BJ (cell line): Measurements from ENCODE around the gene TSPAN6. TPM values are rescaled to one million over a fixed set of nuclear protein-coding genes. Genes with fewer than 3 reads are reported as not detected.

ENCODE experiments used
- CTCF ChIA-PET: fragments of 350-600 bp; formaldehyde crosslinking; extraction: SDS; loops from one replicate; lab custom pipeline; 2021; ENCODE audit warnings: antibody characterized with exemption, inconsistent platforms; lab: Yijun Ruan, JAX
- POLR2A ChIA-PET: fragments of 300-600 bp; sonication (Branson Sonifier 250); formaldehyde crosslinking; extraction: SDS; loops from one replicate; lab custom pipeline; 2021; ENCODE audit warnings: antibody characterized with exemption; lab: Charles Lee
- DNase-seq: peaks from one replicate; pipeline ENCODE4 v3.0.0-alpha.2; 2011; ENCODE audit warnings: low read depth
- H3K27me3 ChIP-seq: 2 replicates; pipeline ENCODE4 v1.6.0; 2011; ENCODE audit warnings: low read length; ENCODE audit not compliant: control insufficient read depth, insufficient read depth
- H3K36me3 ChIP-seq: 2 replicates; pipeline ENCODE4 v1.5.1; 2011; ENCODE audit warnings: low read length; ENCODE audit not compliant: control insufficient read depth, insufficient read depth
- H3K4me3 ChIP-seq: 2 replicates; pipeline ENCODE4 v1.5.1; 2011; ENCODE audit warnings: low read depth, mild to moderate bottlenecking, control low read depth, low read length
- polyA plus RNA-seq: library from polyadenylated mRNA; depleted of rRNA; stranded (reverse); fragments of >200 nt; gene quantifications from 2 replicates; pipeline ENCODE4 v1.2.3, GENCODE V29; 2011
- TF ChIP-seq, protein P1 (sequence below): IDR thresholded peaks from 2 replicates; pipeline ENCODE4 v1.5.1; 2011; ENCODE audit warnings: low read depth, mild to moderate bottlenecking, control low read depth, inconsistent platforms, low read length, moderate library complexity; ENCODE audit not compliant: insufficient read depth

TSPAN6 gene
- polyA plus RNA-seq, 1 experiment, result 8.8 TPM

DNA sequence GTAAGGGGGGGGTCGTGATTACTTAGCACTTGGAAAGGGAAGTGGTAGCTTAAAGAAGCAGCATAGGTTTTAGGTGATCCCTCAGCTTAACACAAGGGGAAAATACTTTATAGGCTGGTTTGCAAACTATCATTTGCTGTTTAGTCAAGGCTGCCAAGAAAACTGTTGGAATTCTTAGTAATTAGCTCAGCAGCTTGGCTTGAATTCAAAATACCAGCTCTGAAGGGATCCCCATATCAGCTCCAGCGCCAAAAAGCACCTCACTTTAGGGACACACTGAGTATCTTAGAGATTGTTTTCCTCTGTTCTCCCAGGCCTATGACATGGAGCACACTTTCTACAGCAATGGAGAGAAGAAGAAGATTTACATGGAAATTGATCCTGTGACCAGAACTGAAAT is 43.0 kb downstream of the TSPAN6 start:
- Histone ChIP-seq H3K27me3 (no peaks in the 10 kb centered on the region), H3K36me3 (no peaks in the 10 kb centered on the region), H3K4me3 (no peak overlapping the region)
- POLR2A ChIA-PET, result no interaction called here
- DNase-seq, result no peak
- CTCF ChIA-PET, result interaction anchor here (0.7 kb wide), 1 partner anchor 11 kb away, joined by 3 read pairs; no protein-coding TSS in a partner anchor
- TF ChIP-seq, protein P1, sequence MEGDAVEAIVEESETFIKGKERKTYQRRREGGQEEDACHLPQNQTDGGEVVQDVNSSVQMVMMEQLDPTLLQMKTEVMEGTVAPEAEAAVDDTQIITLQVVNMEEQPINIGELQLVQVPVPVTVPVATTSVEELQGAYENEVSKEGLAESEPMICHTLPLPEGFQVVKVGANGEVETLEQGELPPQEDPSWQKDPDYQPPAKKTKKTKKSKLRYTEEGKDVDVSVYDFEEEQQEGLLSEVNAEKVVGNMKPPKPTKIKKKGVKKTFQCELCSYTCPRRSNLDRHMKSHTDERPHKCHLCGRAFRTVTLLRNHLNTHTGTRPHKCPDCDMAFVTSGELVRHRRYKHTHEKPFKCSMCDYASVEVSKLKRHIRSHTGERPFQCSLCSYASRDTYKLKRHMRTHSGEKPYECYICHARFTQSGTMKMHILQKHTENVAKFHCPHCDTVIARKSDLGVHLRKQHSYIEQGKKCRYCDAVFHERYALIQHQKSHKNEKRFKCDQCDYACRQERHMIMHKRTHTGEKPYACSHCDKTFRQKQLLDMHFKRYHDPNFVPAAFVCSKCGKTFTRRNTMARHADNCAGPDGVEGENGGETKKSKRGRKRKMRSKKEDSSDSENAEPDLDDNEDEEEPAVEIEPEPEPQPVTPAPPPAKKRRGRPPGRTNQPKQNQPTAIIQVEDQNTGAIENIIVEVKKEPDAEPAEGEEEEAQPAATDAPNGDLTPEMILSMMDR, result no peak

DNA sequence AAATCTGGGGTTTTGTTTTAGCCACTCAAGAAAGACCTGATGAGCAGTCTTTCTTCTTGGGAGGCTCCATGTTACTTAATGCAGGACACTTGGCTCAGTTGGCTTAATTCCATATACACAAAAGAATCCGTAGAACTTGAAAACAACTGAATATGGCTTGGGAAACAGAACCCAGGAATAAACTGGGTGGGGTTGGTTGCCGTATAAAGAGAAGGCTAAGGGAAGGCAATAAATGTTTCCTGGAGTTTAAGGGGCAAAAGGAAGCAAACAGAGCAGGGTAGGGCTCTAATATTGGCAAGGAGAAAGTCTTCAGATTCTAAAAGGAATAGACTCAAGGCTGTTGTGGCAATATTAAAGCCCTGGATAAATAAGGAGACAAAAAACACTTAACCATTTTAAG is 43.5 kb downstream of the TSPAN6 start:
- TF ChIP-seq, protein P1, result no peak
- Histone ChIP-seq H3K27me3 (no peaks in the 10 kb centered on the region), H3K4me3 (no peak overlapping the region), H3K36me3 (no peaks in the 10 kb centered on the region)
- CTCF ChIA-PET, result interaction anchor here (0.7 kb wide), 1 partner anchor 10 kb away, joined by 3 read pairs; no protein-coding TSS in a partner anchor
- DNase-seq, result no peak
- POLR2A ChIA-PET, result no interaction called here

DNA sequence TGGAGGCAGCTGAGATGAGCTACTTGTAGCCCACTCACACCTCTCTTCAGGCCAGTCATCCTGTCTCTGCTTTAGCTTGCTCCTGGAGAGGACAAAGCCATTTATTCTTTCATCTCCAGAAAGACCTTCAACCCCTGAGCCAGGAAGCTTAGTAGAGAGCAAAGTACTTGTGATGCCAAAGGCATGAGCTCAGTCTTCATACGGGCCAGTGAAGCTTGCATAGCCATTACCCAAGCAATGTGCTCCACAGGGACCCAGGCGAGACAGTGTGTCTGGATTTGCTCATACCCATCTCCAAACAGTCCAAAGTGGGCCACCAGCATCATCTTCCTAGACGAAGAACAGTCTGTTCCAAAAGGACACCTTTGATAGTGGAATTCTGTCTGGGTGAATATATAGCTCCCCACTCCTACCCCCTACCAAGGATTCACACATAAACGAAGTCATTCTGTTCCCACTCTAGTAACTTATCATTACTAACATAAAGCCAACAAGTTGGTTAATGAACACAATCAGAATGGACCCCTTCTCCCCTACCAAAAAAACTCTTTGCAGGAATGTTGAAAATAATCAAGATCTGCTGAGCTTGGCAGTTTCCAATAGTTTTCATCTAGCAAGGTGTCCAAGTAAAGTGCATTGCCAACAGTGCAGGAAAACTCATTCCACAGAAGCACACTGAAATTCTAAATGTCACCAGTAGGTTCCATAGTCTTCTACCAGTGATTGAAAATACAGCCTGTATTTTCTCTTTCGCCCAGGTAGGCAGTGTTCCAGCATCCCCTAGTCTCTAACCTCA is 45.2 kb downstream of the TSPAN6 start:
- Histone ChIP-seq H3K4me3 (no peak overlapping the region), H3K36me3 (no peaks in the 10 kb centered on the region), H3K27me3 (no peaks in the 10 kb centered on the region)
- no peak for DNase-seq
- ChIA-PET POLR2A (no interaction called here), CTCF (interaction anchor here (1.2 kb wide), 1 partner anchor 24 kb away, joined by 6 read pairs; no protein-coding TSS in a partner anchor)
- TF ChIP-seq, protein P1, result no peak

DNA sequence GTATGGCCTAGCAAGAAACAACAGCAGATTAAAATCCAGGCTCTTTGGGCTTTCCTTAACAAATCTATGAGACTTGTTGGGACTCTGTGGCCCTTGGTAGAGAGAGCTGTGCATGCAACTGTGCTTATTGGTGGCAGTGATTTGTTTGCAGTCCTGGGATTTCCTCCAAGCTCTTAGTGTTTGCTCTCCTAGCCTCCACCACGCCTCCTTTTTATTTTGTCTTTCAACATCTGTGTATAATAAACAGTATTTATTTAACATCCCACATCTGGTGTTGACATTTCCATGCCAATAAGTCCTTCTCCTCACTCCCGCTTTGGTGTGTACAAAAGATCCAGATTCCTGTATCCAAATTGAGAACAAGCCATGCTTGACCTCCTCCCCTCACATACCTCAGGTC is 48.7 kb downstream of the TSPAN6 start:
- TF ChIP-seq, protein P1, result no peak
- CTCF ChIA-PET, result interaction anchor here (0.6 kb wide), 1 partner anchor 1109 kb away, joined by 3 read pairs; no protein-coding TSS in a partner anchor
- POLR2A ChIA-PET, result no interaction called here
- no peak for DNase-seq
- Histone ChIP-seq H3K4me3 (no peak overlapping the region), H3K27me3 (no peaks in the 10 kb centered on the region), H3K36me3 (no peaks in the 10 kb centered on the region)

DNA sequence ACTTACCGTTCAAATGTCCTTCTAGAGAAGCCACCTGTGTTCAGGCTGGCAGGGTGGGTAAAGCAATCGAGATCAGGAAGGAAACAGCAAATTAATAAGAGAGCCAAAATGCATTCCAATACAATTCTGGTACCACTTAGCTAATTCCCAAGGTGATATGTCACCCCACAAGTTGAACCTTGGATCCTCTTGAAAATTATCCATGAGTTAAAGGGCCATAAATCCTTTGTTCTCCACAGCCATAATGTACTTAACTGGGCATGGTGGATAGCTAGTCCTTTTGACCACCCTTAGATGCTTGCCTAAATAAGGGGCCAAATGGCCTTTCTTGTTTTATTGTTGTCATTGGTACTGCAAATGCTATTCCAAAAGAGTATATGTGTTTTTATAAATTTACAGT is 49.9 kb downstream of the TSPAN6 start:
- H3K27me3 ChIP-seq, result no peaks in the 10 kb centered on the region
- ChIA-PET CTCF (no interaction called here), POLR2A (no interaction called here)
- no peak overlapping the region for H3K4me3 ChIP-seq
- no peak for DNase-seq
- no peaks in the 10 kb centered on the region for H3K36me3 ChIP-seq
- TF ChIP-seq, protein P1, result no peak
